Ecto neural progenitor cell (in vitro differentiated cells): ENCODE data around the gene NIT1.

Experiments
- DNase-seq: peaks from one replicate; pipeline ENCODE4 v3.0.0-alpha.2; 2018; ENCODE audit warnings: low spot score

Gene NIT1

GRCh38 chr1:161153682-161154337, 35.9 kb downstream of the NIT1 start, which contains the start of gene UFC1:
Gene UFC1 (plus strand): TSS chr1:161153978. CDS start chr1:161153998, 20 bp downstream.
- peak; percentile 79 for DNase-seq

- no peak for DNase-seq
Observed at GRCh38 chr1:161157867-161158266, 40.0 kb downstream of the NIT1 start.

GRCh38 chr1:161158316-161159010, 40.6 kb downstream of the NIT1 start:
- no peak for DNase-seq

GRCh38 chr1:161159087-161159912, 41.4 kb downstream of the NIT1 start, which contains the start of gene USP21:
Gene USP21 (plus strand): TSS chr1:161159500. CDS start chr1:161160641, 1,141 bp downstream.
- DNase-seq = peak; percentile 97

- no peak for DNase-seq
Observed at GRCh38 chr1:161159913-161160243, 42.0 kb downstream of the NIT1 start.

- no peak for DNase-seq
Observed at GRCh38 chr1:161160671-161161145, 42.8 kb downstream of the NIT1 start.

- no peak for DNase-seq
Observed at GRCh38 chr1:161161652-161162051, 43.7 kb downstream of the NIT1 start.

GRCh38 chr1:161162052-161162451, 44.1 kb downstream of the NIT1 start:
- DNase-seq = no peak

- DNase-seq = no peak
Observed at GRCh38 chr1:161162806-161163205, 44.9 kb downstream of the NIT1 start.

GRCh38 chr1:161163793-161164192, 45.9 kb downstream of the NIT1 start:
- DNase-seq = no peak

GRCh38 chr1:161164901-161165610, 47.2 kb downstream of the NIT1 start:
- peak; percentile 46 for DNase-seq

- peak; percentile 95 for DNase-seq
Observed at GRCh38 chr1:161165742-161166668, 48.1 kb downstream of the NIT1 start, which contains the start of gene PPOX. Gene PPOX (plus strand): TSS chr1:161166426. CDS start chr1:161166848, 422 bp downstream.

- peak; percentile 64 for DNase-seq
Observed at GRCh38 chr1:161166669-161167548, 49.0 kb downstream of the NIT1 start.

- no peak for DNase-seq
Observed at GRCh38 chr1:161168906-161169305, 51.0 kb downstream of the NIT1 start.
